Inflammatory macrophage treated with lipopolysaccharide for 1 hour (primary cell): ENCODE results near the gene IGSF21.

Experiments used
- DNase-seq, 2 donors: peaks; one replicate each; pipeline ENCODE4 v3.0.0-alpha.2; 2020 to 2022

The IGSF21 gene

DNA sequence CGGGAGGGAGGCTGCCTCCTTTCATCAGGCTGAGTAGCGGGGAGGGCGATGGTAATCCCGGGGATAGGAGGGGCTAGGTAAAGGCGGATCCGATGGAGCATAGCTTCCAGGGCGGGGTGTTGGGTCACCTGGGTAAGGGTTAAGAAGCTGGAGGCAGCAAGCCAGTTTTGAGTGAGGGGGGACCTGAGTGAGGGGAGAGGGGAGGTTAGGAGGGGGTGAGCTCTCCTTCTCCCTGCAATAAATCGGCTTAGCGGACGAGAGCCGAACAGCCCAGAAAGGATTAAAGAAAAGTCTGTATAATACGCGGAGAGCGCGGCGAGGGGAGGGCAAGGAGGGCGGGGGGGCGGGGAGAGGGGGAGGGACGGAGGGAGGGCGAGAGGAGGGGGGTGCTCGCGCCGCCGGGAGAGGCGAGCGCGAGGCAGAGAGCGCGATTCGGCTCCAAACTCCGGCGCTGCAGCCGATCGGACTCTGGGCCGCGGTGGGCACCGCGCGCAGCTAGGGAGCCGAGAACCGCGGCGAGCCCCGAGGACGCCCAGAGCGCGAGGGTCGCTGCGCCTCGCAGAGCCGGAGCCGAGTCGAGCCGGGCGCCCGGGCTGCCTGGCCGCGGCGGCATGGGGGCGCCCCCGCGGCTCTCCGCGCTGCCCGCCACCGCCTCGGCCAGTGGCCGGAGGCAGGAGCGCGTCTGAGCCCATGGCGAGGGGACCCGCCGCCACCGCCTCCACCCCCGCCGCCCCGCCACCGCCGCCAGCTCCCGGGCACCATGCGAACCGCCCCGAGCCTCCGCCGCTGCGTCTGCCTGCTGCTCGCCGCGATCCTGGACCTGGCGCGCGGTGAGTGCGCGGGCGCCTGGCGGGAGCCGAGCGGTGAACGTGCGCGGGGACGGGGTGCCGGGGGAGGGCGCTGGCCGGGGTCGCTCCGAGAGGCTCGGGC is at the start of gene IGSF21:
TSS of gene IGSF21 (plus strand) at position 430 of the 930 bp plus-strand sequence. CDS start at position 761, 331 bp downstream.
- no peak for DNase-seq

DNA sequence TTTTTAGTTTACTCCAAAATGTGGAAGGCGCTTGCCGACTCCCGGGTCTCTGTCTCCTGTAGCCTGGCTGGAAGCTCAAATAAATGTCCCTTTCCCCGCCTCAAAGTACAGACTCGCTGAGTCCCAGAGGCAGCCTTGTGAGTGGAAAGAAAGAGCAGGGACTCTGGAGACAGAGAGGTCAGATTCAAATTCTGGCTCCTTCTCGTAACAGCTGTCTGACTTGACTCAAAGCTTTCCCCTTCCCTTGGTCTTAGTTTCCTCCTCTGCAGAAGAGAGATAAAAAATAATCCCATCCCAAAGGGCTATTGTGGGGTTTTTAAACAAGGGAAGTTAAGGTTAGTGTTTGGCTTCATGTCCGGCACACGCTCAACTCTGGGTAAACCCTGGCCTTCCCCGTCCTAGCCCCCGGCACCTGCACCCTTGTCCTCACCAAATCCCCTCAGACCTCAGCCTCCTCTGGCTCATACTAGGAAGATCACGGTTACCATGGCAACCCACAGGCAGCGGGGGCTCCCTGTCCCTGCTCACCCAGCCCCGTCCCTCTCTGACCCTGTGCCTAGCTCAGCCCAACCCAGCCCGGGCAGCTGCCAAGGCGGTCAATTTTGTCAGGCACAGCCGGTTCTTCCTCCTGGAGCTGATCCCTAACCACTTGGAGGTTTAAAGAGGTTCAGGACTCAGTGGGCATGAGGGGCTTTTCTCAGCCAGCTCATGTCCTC is 49.2 kb upstream of the IGSF21 start:
- DNase-seq, result no peak

DNA sequence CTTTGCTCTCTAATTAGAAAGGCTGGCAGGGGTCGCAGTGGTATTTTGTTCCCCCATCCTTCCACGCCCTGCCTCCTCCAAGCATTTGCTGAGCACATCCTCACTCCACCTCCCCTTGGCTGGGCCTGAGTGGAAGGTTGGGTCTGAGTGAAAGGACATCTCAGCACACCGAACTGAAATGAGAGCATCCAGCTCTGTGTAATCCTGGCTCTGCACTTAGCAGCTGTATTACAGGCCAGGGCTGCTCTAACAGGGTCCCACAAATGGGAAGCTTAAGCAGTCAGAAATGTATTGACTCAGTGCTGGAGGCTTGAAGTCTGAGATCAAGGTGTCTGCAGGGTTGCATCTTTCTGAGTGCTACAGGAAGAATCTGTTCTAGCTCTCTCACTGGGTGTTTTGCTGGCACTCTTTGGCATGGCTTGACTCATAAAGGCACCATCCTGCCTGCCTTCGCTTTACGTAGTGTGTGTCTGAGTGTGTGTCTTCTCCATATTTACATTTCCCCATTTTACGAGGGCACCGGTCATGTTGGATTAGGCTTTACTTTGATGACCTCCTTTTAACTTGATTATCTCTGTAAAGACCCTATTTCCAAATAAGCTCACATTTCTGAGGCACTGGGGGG is 48.5 kb upstream of the IGSF21 start:
- DNase-seq, result no peak

DNA sequence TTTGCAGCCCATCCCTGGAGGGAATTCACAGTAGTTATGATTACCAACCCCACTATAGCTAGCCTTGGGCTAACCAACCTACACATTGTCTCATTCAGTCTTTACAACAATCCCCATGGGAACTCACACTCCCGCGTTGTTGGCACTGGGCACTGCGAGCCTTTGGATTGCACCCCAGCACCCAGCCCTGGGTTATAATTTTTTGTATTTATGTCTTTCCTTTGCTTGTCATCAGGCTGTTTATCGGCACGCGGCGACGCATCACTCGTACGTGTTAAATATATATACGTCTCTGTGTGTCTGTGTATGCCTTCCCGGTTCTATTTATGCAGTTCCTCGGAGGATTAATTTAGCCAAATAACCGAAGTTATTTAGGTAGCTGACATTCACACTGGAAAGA is 47.2 kb upstream of the IGSF21 start:
- DNase-seq, result no peak

DNA sequence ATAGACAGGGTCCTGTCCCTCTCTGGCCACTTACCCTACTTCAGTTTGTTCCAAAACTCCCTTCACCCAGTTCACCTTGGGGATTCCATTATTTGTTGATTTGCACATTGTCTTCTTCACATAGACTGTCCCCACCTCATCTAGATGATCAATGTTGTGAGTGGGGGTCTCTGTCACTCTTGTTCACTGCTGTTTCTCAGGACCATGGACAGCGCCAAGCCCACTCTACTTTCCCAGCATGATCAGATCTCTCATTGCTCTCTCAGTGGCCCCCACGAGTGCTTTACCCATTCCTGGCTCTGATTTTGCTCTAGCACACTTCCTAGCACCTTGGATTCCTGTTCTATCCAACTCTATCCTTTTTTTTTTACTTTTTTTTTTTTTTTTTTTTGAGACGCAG is 45.4 kb upstream of the IGSF21 start:
- DNase-seq, result no peak

DNA sequence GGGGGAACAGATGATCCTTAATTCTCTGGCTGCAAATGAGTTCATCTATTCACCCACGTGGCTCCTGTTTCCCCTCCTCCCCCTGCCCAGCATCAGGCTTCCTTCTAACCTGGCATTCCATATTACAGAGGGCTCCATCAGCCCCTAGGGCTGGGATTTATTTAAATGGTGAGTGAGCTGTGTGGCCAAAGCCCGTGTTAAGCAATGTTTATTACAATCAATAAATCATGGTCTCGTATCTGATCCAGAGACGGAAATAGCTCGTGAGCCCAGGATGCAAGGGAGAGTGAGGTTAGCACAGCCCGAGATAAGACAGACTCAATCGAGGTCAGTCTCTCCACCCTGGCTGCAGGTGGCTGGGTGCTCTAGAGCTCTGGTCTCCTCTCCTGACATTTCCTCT is 43.1 kb upstream of the IGSF21 start:
- no peak for DNase-seq

DNA sequence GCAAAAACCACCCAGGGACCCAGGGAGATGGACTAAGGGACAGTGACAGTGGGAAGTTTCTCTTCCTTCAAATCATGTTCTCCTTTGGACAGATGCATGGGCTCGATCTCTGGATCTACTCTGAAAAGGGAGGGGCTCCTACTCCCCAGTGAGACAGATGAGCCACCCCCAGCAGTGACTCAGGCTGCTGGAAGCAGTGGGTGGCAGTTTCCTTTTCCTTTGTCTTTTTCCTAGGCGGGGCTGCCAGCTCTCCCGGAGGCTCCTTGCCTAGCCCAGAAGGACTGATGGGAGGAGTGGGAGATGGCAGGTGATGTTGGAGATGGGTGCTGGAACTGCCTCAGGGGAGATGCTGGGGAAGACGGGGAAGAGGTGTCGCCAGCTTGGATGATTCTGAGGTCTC is 41.0 kb upstream of the IGSF21 start:
- DNase-seq, result no peak

DNA sequence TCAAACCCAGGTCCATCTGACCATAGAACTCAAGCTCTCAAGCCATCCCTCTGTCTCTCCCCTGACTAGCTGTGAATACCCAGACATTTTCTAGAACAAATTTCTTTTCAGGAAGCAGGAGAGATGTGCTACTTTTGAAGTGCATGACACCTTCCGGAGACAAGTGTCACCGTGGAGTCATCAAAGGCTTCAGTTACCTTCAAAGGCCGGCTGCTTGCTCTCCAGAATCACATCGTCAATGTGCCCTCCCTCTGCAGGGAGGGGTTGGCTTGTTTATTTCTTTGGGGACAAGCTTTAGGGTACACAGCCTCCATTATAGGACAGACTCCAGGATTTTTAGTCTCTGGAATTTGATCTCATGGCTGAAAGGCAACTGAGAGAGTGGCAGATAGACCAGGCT is 37.7 kb upstream of the IGSF21 start:
- no peak for DNase-seq

DNA sequence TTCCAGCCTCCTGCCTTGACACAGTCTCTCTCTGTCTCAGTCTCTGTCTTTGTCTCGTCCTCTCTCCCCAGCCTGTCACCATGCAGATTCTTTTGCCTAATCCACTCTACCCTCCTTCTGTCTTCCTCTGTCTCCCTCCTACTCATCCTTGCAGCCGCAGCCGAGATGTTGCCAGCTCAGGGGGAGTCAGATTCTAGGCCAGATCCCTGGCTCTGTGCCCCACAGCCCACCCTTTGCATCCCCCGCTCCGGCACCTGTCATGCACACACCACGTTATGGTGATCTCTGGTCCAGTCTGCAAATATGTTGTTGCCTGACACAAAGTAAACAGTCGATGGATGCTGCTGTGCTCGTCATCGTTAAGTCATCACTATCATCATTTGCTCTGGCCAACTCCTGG is 35.5 kb upstream of the IGSF21 start:
- no peak for DNase-seq

DNA sequence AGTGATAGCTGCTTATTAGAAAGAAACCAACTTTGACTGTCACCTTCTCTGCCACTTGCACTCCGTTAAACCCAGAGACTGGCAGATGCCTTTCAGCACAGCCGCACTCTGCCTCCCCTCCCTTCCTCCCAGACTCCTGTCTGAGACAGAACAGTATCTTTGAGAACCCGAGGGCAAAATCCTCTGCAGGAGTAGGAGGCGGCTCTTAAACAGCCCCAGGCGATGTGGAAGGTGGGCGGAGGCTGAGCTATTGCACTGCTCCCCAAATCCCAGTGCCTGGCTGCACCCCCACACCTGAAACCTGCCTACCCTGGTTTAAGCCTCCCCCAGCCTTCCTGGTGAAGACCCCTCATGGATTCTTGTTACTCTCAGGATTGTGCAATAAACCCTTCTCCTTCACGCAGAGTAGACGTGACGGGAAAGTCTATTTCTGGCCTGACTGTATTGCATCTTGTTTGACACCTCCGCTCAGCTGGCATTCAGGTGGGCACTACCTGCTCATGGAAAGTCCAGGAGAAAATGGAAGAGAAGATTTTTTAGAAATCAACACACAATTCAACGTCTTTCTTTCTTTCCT is 34.4 kb upstream of the IGSF21 start:
- no peak for DNase-seq

DNA sequence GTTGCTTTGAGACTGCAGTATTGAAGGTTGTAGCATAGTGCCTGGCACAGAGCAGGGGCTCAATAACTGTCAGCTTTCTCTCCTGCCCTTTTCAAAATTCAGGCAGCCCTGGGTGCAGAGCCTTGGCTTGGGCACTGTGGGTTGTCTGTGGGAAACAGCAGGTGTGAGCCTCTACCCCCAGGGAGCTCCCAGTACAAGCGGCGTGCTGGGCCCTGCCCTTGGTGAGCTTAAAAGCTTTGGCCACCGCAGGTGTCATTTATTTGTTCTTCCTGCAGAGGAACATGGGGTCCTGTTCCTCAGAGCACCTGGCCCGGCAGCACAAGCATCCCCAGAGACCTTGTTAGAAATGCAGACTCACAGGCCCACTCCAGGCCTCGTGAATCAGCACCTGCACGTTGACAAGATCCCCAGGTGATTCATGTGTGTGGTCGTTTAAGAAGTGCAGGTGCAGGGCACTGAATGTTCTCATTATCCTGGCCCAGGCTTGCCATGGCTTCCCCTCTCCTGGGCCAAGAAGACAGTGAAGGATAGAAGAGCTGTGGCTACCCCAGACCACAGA is 29.9 kb upstream of the IGSF21 start:
- no peak for DNase-seq

DNA sequence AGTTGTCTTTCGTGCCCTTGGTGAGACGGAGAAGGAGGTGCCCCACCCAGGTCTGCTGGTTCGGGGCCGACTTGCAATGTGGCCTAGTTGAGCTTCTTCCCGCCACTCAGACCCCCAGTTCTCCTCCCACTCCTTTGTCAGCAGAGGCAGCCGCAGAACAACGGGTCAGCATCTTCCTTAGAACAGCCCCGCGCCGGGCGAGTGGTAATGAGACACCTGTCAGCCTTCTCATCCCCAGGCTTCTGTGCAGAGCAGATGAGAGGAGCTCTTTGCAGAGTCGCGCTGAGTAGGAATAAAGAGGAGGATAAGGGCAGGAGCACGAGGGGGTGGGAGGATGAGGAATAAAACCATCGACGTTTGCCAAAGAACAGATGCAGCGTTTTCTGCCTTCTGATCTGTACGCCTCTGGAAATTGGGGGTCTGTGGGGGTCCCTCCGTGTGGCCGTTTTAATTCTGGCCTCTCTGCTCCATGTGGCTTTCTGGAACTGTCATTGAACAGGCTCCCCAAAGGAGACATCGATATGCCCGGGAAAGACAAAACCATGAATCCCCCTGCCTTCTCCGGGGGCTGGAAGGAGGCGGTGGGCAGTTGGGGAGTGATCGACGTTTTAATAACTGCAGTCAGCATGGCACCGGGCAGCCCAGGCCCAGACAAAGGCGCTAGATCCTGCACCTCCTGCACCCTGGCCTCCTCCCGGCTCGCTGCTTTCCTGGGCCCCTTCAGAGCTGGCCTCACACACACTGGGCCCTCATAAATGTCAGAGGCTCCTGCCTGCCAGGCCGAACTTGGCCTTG is 27.5 kb upstream of the IGSF21 start:
- no peak for DNase-seq

DNA sequence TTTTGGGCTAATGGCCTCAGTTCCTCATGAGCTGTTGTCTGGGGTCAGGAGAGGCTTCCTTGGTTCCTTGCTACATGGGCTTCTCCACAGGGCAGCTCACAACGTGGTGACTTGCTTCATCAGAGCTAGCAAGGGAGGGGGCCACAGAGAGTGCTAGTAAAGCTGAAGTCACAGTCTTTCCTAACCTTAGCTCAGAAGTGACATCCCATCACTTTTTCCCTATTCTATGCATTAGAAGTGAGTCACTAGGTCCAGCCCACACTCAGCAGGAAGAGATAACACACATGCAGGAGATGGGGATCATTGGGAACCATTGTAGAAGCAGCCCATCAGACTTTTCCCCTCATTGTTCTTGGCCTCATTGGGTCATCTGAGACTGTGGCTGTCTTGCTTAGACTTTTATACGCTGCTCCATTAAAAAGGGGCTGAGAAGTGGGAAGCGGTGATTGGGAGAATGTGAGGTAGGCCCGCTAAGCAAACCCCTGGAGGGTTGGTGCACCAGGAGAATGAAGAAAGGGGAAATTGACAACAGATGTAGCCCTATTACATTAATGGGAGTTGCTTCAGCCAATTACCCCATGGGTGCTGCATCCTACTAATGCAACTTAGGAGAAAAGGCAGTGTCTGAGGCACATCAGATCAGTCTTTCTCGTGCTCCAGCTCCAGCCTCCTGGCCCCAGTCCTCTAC is 22.1 kb upstream of the IGSF21 start:
- no peak for DNase-seq

DNA sequence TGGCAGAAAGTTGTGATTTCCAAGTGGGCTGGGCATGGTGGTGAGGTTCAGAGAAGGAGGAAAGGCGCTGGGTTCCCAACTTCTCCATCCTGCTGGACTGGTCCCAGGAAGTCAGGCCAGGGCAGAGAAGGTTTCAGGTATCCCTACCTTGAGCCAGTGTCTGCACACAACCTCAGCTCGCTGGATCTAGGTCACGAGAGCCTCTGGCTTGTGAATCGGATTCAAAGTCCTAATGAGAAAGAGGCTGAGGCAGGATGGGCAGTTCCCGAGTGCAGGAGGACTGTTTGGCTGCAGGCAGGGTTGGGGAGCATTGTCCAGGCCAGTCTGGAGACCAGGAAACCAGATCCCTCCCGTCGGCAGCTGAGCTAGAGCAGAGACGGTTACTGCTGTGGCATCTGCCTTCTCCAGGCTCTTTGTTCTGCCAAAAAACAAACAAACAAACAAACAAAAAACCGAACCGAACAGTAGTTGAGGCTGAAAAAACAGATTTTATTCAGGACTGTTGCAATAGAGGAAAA is 19.5 kb upstream of the IGSF21 start:
- no peak for DNase-seq

DNA sequence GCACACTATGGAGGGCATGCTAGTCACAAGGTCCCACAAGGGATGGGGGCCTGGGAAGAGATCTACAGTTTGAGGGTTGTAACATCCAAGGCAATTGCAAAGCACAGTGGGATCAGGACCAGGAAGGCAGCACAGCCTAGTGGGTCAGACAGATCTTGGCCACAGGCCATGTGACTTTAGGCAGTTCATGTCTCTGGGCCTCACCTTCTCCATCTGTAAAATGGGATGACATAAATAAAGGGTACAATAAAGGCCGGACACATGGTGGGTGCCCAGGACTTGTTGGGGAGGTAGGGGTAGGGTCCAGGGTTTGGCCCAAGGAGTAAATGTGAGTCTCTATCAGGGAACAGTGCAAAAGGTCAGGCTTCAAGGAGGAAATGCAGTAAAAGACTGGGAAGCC is 18.1 kb upstream of the IGSF21 start:
- DNase-seq, result no peak

DNA sequence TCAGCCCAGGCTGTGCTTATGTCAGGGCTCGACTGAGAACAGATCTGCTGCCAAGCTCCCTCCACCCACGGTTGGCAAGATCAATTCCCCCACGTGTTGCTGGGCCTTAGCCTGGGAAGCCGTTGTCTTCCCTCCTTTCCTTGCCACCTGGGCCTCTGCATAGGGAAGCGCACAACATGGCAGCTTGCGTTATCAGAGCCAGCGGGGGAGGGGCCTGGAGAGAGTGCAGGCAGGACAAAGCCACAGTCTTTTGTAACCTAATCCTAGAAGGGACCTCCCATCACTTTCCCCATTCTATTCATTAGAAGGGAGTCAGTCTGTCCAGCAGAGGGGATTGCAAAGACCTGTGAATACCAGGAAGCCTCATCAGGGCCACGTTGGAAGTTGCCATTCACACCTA is 17.0 kb upstream of the IGSF21 start:
- DNase-seq, result no peak

DNA sequence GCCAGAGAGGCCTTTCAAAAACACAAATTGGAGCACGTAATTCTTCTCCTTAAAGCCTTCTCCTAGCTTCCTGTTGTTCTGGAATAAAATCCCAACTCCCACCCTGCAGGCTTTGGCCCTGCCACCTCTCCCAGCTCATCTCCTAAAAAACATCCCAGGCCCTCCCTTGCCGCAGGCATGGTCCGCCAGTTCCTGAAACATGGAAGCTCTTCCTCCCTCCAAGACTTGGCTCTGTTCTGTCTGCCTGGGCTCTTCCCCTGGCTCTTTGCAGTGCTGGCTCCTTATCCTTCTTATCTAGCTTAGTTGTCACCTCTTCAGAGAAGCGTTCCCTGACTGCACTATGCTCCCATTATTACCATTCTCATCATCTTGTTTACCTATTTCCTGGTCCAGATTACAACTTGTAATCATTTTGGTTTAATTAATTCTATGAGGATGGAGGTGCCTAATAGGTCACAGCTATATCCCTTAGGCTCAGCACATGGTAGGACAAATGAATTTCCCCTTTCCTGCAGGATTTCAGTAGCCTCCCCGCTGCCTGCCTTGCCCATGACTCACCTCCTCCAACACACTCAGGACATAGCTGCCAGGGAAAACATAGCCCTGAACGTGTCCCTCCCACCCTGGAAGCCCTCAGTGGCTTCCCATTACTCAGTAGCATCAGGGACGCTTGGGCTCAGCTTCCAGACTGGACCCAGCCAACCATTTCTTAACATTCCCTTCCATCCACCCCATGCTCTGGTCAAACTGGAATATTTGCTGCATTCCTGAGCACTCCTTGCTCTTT is 15.7 kb upstream of the IGSF21 start:
- DNase-seq, result no peak

DNA sequence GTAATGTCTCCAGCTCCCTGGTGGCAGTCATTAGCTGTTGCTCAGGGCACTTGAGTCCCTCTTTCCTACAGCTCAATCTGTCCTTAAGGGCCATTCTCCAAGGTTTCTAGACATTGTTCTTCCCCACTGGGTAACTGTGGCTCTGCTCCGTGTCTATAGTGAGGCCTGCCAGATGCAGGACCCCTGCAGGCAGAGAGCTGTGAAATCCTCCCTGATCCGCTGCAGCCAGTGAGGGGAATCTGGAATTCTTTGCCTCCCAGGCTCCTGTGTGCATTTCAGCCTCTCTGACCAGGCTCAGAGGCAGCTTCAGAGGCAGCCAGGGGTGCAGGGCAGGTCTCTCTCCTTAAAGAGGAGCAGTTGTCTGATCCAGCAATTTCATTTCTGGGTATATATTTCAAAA is 14.4 kb upstream of the IGSF21 start:
- DNase-seq, result no peak

DNA sequence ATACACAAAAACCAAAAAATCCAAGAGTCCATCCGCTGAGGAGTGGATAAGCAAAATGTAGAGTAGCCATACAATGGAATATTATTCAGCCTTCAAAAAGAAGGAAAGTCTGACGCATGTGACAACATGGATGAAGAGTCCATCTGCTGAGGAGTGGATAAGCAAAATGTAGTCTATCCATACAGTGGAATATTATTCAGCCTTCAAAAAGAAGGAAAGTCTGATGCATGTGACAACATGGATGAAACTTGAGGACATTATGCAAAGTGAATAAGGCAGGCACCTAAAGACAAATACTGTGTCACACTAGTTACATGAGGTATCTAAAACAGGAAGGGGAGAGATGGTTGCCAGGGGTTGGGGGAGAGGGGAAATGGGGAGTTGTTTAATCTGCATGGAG is 14.0 kb upstream of the IGSF21 start:
- DNase-seq, result no peak

DNA sequence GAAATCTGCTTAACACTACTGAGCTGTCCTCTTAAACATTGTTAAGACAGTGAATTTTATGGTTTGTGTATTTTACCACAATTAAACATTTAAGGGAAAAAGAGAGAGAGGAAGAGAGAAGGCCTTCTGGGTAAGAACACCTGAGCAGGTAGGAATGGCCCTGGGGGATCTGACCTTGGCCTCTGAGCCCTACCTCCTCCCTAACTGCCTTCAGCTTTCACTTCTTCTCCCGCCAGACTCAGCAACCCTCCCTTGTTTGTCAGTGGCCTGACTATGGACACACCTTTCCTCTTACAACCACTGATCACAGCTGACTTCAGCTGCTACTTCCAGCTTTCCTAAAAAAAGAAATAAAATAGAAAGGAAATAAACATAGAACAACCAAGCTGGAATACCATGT is 13.5 kb upstream of the IGSF21 start:
- DNase-seq, result no peak

DNA sequence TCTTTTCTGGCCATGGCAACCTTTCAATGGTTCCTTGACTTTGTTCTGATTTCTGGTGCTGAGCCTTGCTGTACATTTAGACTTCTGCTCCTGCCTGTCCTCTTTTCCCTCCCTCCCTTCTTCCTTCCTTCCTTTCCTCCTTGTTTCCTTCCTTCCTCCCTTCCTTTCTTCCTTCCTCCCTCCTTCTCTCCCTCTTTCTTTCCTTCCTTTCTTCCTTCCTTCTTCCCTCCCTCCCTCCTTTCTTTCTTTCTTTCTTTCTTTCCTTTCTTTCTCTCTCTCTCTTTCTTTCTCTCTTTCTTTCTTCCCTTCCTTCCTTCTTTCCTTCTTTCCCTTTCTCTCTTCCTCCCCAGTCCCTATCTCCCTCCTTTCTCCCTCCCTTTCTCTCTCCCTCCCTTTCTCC is 10.4 kb upstream of the IGSF21 start:
- no peak for DNase-seq
